HEK293 (cell line): ENCODE data around the gene CDC5L.

ENCODE experiments used
- CTCF ChIP-seq: fragments of 450-650 bp; formaldehyde crosslinking; IDR thresholded peaks from 2 replicates; pipeline ENCODE4 v1.5.1; 2016; ENCODE audit warnings: missing biosample characterization, missing genetic modification characterization
- MEIS1 ChIP-seq: sonication (generic); formaldehyde crosslinking; IDR thresholded peaks from 2 replicates; pipeline ENCODE4 v1.8.1; 2022; ENCODE audit warnings: missing genetic modification reagents, mild to moderate bottlenecking, borderline replicate concordance
- WT1 ChIP-seq: fragments of 450-650 bp; formaldehyde crosslinking; IDR thresholded peaks from 2 replicates; pipeline ENCODE4 v1.5.1; 2016; ENCODE audit warnings: missing biosample characterization, missing genetic modification characterization
- YY1 ChIP-seq: fragments of 450-650 bp; formaldehyde crosslinking; IDR thresholded peaks from 2 replicates; pipeline ENCODE4 v1.5.1; 2018; ENCODE audit warnings: missing biosample characterization, missing genetic modification characterization
- ZBTB44 ChIP-seq: fragments of 450-650 bp; IDR thresholded peaks from 2 replicates; pipeline ENCODE4 v1.5.1; 2018; ENCODE audit warnings: missing biosample characterization, mild to moderate bottlenecking, missing genetic modification characterization
- ZBTB49 ChIP-seq: fragments of 450-650 bp; formaldehyde crosslinking; IDR thresholded peaks from 2 replicates; pipeline ENCODE4 v1.5.1; 2016; ENCODE audit warnings: missing biosample characterization, missing genetic modification characterization, low read depth
- ZBTB8A ChIP-seq: fragments of 450-650 bp; formaldehyde crosslinking; IDR thresholded peaks from 2 replicates; pipeline ENCODE4 v1.5.1; 2016; ENCODE audit warnings: missing biosample characterization, missing genetic modification characterization
- ZNF266 ChIP-seq: fragments of 450-650 bp; formaldehyde crosslinking; IDR thresholded peaks from 2 replicates; pipeline ENCODE4 v1.5.1; 2016; ENCODE audit warnings: missing biosample characterization, missing genetic modification characterization, low read depth
- ZNF596 ChIP-seq: fragments of 450-650 bp; IDR thresholded peaks from 2 replicates; pipeline ENCODE4 v1.5.0; 2018; ENCODE audit warnings: missing biosample characterization, mild to moderate bottlenecking, missing genetic modification characterization, moderate library complexity
- ZNF629 ChIP-seq: fragments of 450-650 bp; formaldehyde crosslinking; IDR thresholded peaks from 2 replicates; pipeline ENCODE4 v1.5.1; 2017; ENCODE audit warnings: missing biosample characterization, missing genetic modification characterization
- ZNF707 ChIP-seq: fragments of 450-650 bp; formaldehyde crosslinking; IDR thresholded peaks from 2 replicates; pipeline ENCODE4 v1.5.1; 2016; ENCODE audit warnings: missing biosample characterization, missing genetic modification characterization
- ZNF791 ChIP-seq: fragments of 450-650 bp; formaldehyde crosslinking; IDR thresholded peaks from 2 replicates; pipeline ENCODE4 v1.5.1; 2016; ENCODE audit warnings: missing biosample characterization, missing genetic modification characterization

GRCh38 chr6:44444853-44445252 is 57.3 kb downstream of the CDC5L start:
- TF ChIP-seq YY1 (no peak), ZBTB44 (no peak), CTCF (no peak), WT1 (no peak), ZNF791 (no peak), ZNF707 (no peak), ZBTB8A (tag by site-specific recombination) (no peak), ZNF629 (tag by site-specific recombination) (no peak), MEIS1 (no peak), ZNF266 (tag by site-specific recombination) (no peak), ZBTB49 (tag by site-specific recombination) (no peak), ZNF596 (tag by site-specific recombination) (no peak)
